Measurements from ENCODE around the gene IRAK1. TPM values are rescaled to one million over a fixed set of nuclear protein-coding genes. Genes with fewer than 3 reads are reported as not detected.

Gene IRAK1
- polyA plus RNA-seq, 1 of the 3 experiments (the other 2 are of a cell fraction) = 68.5 TPM

GRCh38 chrX:154019061-154019621, 561 bp downstream of the IRAK1 start:
- peaks cover 7% of the 10 kb centered on the region for H3F3A ChIP-seq (replicated peaks; ENCODE audit: insufficient read depth)
- H3K9me2 ChIP-seq = no peaks in the 10 kb centered on the region
- H3K4me3 ChIP-seq (ENCODE audit: low read depth in 2 of 2, low read length in 1 of 2) = peak overlapping the region; percentile 52 to 57
- H2AFZ ChIP-seq (ENCODE audit: low read depth) = no peak overlapping the region
- peaks cover 12% of the 10 kb centered on the region; the same call in 1 of the 2 replicates for H3K27me3 ChIP-seq (ENCODE audit: insufficient read depth)
- H3K27ac ChIP-seq (ENCODE audit: low read depth in 2 of 2, low read length in 1 of 2) = peak overlapping the region; percentile 70 to 81
- peaks cover 0 to 23% of the 10 kb centered on the region in 2 experiments; a peak in 1 of 4 replicates for H3K4me1 ChIP-seq (ENCODE audit: control insufficient read depth in 1 of 2, insufficient read depth in 2 of 2, low read depth in 1 of 2, low read length in 1 of 2)
- peak overlapping the region; percentile 84 for H3K4me2 ChIP-seq
- peaks cover 26% of the 10 kb centered on the region for H3K79me2 ChIP-seq (ENCODE audit: insufficient read depth)
- ChIA-PET CTCF (interaction anchor here (0.6 to 1.3 kb wide), 6 partner anchors 9 to 508 kb away, joined by 3 to 4 read pairs (median 3); no protein-coding TSS in a partner anchor), POLR2A (interaction anchor here (0.5 to 1.3 kb wide), 3 partner anchors 45 to 360 kb away, joined by 3 read pairs; partner anchors contain the start of genes EMD and HCFC1)
- no peaks in the 10 kb centered on the region for H4K20me1 ChIP-seq (ENCODE audit: insufficient read depth)
- WGBS (ENCODE audit: low lambda C conversion rate) = 21% methylated on average over 5 of the region's 45 CpGs
- no peaks in the 10 kb centered on the region for H3K9me3 ChIP-seq
- H3K9ac ChIP-seq = peak overlapping the region; percentile 74
- TF ChIP-seq GATA2 (CRISPR knock-in tag; IDR thresholded peaks at IDR 0.05) = no peak
- no peak for TF ChIP-seq SIN3A (IDR thresholded peaks at IDR 0.05; ENCODE audit: borderline replicate concordance, low read depth, low read length)
- no peak for TF ChIP-seq NFIC (IDR thresholded peaks at IDR 0.05; ENCODE audit: borderline replicate concordance)
- H3K36me3 ChIP-seq (replicated peaks in 1 of 2; ENCODE audit: control insufficient read depth in 1 of 2, insufficient read depth in 2 of 2, low read length in 1 of 2) = peaks cover 0 to 19% of the 10 kb centered on the region in 2 experiments
- DNase-seq = peak; percentile 66

GRCh38 chrX:154018518-154019060, 1.1 kb downstream of the IRAK1 start:
- 60% methylated on average over 1 of the region's 15 CpGs for WGBS (ENCODE audit: low lambda C conversion rate)
- CTCF ChIA-PET = interaction anchor here (0.6 to 1.3 kb wide), 6 partner anchors 8 to 509 kb away, joined by 3 to 4 read pairs (median 3); no protein-coding TSS in a partner anchor

More at GRCh38 chrX:154018518-154019060, 1.1 kb downstream of the IRAK1 start:
- POLR2A ChIA-PET = interaction anchor here (0.5 to 1.3 kb wide), 3 partner anchors 45 to 360 kb away, joined by 3 read pairs; partner anchors contain the start of genes EMD and HCFC1
- no peaks in the 10 kb centered on the region for H4K20me1 ChIP-seq (ENCODE audit: insufficient read depth)
- H3K27ac ChIP-seq (ENCODE audit: low read depth in 2 of 2, low read length in 1 of 2) = peak overlapping the region; percentile 70 to 81; a peak in 3 of 4 replicates
- peaks cover 0 to 19% of the 10 kb centered on the region in 2 experiments for H3K36me3 ChIP-seq (replicated peaks in 1 of 2; ENCODE audit: control insufficient read depth in 1 of 2, insufficient read depth in 2 of 2, low read length in 1 of 2)
- peak; percentile 51 for DNase-seq
- H3K27me3 ChIP-seq (ENCODE audit: insufficient read depth) = peaks cover 10% of the 10 kb centered on the region; the same call in 1 of the 2 replicates
- H2AFZ ChIP-seq (ENCODE audit: low read depth) = no peak overlapping the region
- TF ChIP-seq USF1 (IDR thresholded peaks at IDR 0.05; ENCODE audit: borderline replicate concordance, low read depth) = no peak
- TF ChIP-seq TAF1 (IDR thresholded peaks at IDR 0.05; ENCODE audit: borderline replicate concordance, low read depth, low read length) = no peak
- no peak for TF ChIP-seq FOXM1 (IDR thresholded peaks at IDR 0.05; ENCODE audit: low read depth)
- no peaks in the 10 kb centered on the region for H3K9me2 ChIP-seq
- H3K4me2 ChIP-seq = peak overlapping the region; percentile 84
- no peaks in the 10 kb centered on the region for H3K9me3 ChIP-seq
- H3K9ac ChIP-seq = peak overlapping the region; percentile 74
- peak overlapping the region; percentile 52 to 57 for H3K4me3 ChIP-seq (ENCODE audit: low read depth in 2 of 2, low read length in 1 of 2)
- peaks cover 0 to 23% of the 10 kb centered on the region in 2 experiments; a peak in 1 of 4 replicates for H3K4me1 ChIP-seq (ENCODE audit: control insufficient read depth in 1 of 2, insufficient read depth in 2 of 2, low read depth in 1 of 2, low read length in 1 of 2)
- H3K79me2 ChIP-seq (ENCODE audit: insufficient read depth) = peaks cover 26% of the 10 kb centered on the region
- H3F3A ChIP-seq (replicated peaks; ENCODE audit: insufficient read depth) = peaks cover 7% of the 10 kb centered on the region
